Measurements from ENCODE around the gene GPR158. TPM values are rescaled to one million over a fixed set of nuclear protein-coding genes. Genes with fewer than 3 reads are reported as not detected.
A peak's percentile ranks its signal among the peaks of the same experiment; 100 is the strongest.

The GPR158 gene
- total RNA-seq, 2 experiments from 2014 or later, result not detected

- Histone ChIP-seq H3K79me2 (ENCODE audit: insufficient read depth, low read depth, low read length) (no peaks in the 10 kb centered on the region), H4K20me1 (ENCODE audit: insufficient read depth, low read length) (no peaks in the 10 kb centered on the region), H3K4me1 (ENCODE audit: insufficient read depth, low read length, poor library complexity, severe bottlenecking) (no peaks in the 10 kb centered on the region), H3K36me3 (ENCODE audit: insufficient read depth, low read length) (no peaks in the 10 kb centered on the region), H3K4me3 (ENCODE audit: low read depth, low read length, poor library complexity, severe bottlenecking) (no peak overlapping the region), H3K9me3 (ENCODE audit: low read length) (no peaks in the 10 kb centered on the region), H3K27ac (ENCODE audit: low read depth, low read length, poor library complexity, severe bottlenecking) (no peak overlapping the region), H3K9me2 (ENCODE audit: insufficient read depth, low read length) (no peaks in the 10 kb centered on the region), H2AFZ (ENCODE audit: low read length) (no peak overlapping the region), H3K4me2 (ENCODE audit: low read length) (no peak overlapping the region)
- intact Hi-C loops (cut with micrococcal nuclease; ENCODE audit: unreplicated experiment), result no loop called here
- ChIA-PET CTCF (ENCODE audit: unreplicated experiment) (no interaction called here), POLR2A (no interaction called here)
- DNase-seq (ENCODE audit: low spot score), result no peak
- BruUV-seq (replicated peaks), result no TSS peak
- TF ChIP-seq, protein P1, sequence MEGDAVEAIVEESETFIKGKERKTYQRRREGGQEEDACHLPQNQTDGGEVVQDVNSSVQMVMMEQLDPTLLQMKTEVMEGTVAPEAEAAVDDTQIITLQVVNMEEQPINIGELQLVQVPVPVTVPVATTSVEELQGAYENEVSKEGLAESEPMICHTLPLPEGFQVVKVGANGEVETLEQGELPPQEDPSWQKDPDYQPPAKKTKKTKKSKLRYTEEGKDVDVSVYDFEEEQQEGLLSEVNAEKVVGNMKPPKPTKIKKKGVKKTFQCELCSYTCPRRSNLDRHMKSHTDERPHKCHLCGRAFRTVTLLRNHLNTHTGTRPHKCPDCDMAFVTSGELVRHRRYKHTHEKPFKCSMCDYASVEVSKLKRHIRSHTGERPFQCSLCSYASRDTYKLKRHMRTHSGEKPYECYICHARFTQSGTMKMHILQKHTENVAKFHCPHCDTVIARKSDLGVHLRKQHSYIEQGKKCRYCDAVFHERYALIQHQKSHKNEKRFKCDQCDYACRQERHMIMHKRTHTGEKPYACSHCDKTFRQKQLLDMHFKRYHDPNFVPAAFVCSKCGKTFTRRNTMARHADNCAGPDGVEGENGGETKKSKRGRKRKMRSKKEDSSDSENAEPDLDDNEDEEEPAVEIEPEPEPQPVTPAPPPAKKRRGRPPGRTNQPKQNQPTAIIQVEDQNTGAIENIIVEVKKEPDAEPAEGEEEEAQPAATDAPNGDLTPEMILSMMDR (conservative IDR thresholded peaks at IDR 0.05; ENCODE audit: low read length), result no peak
- TF ChIP-seq EZH2phosphoT487 (IDR thresholded peaks at IDR 0.05; ENCODE audit: borderline replicate concordance, low read depth, low read length), result no peak
Measured at GRCh38 chr10:25522294-25522693, 347.5 kb downstream of the GPR158 start.

DNA sequence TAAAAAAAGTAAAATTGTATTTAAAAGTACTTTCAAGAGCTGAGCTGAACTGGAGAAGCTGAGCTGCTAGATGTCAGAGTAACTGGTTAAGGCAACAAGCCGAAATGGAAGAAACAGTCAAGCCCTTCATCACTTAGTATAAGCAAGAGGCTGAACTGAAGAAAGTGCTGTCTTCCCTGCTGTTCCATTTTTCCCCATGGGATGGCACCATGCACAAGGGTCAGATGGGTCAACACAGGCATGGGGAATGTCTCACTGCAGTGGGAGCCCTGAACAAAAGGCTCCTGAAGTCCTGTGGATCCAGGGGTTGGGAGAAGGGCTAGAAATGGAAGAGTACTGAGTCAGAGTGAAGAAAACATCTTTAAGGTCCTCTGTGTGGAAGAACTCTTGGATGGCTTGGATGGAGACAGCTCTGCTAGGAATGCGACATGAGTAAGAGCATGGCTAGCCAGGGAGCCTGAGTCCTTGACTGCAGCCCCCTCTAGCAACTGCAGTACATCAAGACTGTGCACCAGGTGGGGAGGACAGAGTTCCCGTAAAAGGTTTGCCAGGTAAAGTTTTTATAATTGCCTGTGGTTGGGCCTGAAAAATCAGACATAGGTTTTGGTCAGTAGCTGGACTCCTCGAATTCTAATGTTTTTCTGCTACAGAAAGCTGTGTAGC lies 348.3 kb downstream of the GPR158 start:
- intact Hi-C loops (cut with micrococcal nuclease; ENCODE audit: unreplicated experiment), result no loop called here
- H3K27ac ChIP-seq (ENCODE audit: low read depth, low read length, poor library complexity, severe bottlenecking), result no peak overlapping the region
- H3K79me2 ChIP-seq (ENCODE audit: insufficient read depth, low read depth, low read length), result no peaks in the 10 kb centered on the region
- H3K9me2 ChIP-seq (ENCODE audit: insufficient read depth, low read length), result no peaks in the 10 kb centered on the region
- ChIA-PET POLR2A (no interaction called here), CTCF (ENCODE audit: unreplicated experiment) (no interaction called here)
- no peaks in the 10 kb centered on the region for H3K9me3 ChIP-seq (ENCODE audit: low read length)
- H4K20me1 ChIP-seq (ENCODE audit: insufficient read depth, low read length), result no peaks in the 10 kb centered on the region
- no peaks in the 10 kb centered on the region for H3K4me1 ChIP-seq (ENCODE audit: insufficient read depth, low read length, poor library complexity, severe bottlenecking)
- DNase-seq (ENCODE audit: low spot score), result no peak
- no peak overlapping the region for H3K4me2 ChIP-seq (ENCODE audit: low read length)
- H3K4me3 ChIP-seq (ENCODE audit: low read depth, low read length, poor library complexity, severe bottlenecking), result no peak overlapping the region
- H3K36me3 ChIP-seq (ENCODE audit: insufficient read depth, low read length), result no peaks in the 10 kb centered on the region
- H2AFZ ChIP-seq (ENCODE audit: low read length), result no peak overlapping the region
- BruUV-seq (replicated peaks), result no TSS peak
- TF ChIP-seq, protein P1 (conservative IDR thresholded peaks at IDR 0.05; ENCODE audit: low read length), result 0 out of 2 replicates have a peak, but pooled peaks have one; percentile 25
- no peak for TF ChIP-seq EZH2phosphoT487 (IDR thresholded peaks at IDR 0.05; ENCODE audit: borderline replicate concordance, low read depth, low read length)

DNA sequence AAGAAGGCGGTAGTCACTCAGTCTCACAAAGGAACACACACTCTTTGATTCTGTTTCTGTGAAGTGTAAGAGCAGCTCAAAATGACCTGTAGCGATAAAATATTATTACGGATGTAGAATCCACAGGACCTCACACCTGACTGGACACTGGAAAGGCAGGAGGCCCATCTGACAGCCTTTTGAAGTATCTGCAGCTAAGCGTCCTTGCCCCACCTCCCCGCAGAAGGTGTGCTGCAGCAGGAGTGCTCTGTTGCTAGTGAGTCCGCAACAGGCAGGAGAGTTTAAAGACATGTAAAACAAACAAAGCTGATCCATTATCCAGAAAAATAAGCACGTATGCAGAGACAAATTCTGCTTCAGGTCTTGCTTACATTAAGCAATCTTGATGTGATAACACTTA lies 355.5 kb downstream of the GPR158 start:
- intact Hi-C loops (cut with micrococcal nuclease; ENCODE audit: unreplicated experiment), result no loop called here

More for the DNA sequence above, 355.5 kb downstream of the GPR158 start:
- H4K20me1 ChIP-seq (ENCODE audit: insufficient read depth, low read length), result no peaks in the 10 kb centered on the region
- H2AFZ ChIP-seq (ENCODE audit: low read length), result no peak overlapping the region
- H3K4me3 ChIP-seq (ENCODE audit: low read depth, low read length, poor library complexity, severe bottlenecking), result no peak overlapping the region
- DNase-seq (ENCODE audit: low spot score), result no peak
- H3K79me2 ChIP-seq (ENCODE audit: insufficient read depth, low read depth, low read length), result no peaks in the 10 kb centered on the region
- H3K27ac ChIP-seq (ENCODE audit: low read depth, low read length, poor library complexity, severe bottlenecking), result no peak overlapping the region
- TF ChIP-seq, protein P1 (conservative IDR thresholded peaks at IDR 0.05; ENCODE audit: low read length), result no peak
- no peak for TF ChIP-seq EZH2phosphoT487 (IDR thresholded peaks at IDR 0.05; ENCODE audit: borderline replicate concordance, low read depth, low read length)
- H3K4me2 ChIP-seq (ENCODE audit: low read length), result no peak overlapping the region
- ChIA-PET POLR2A (no interaction called here), CTCF (ENCODE audit: unreplicated experiment) (no interaction called here)
- no peaks in the 10 kb centered on the region for H3K9me2 ChIP-seq (ENCODE audit: insufficient read depth, low read length)
- BruUV-seq (replicated peaks), result no TSS peak
- no peaks in the 10 kb centered on the region for H3K36me3 ChIP-seq (ENCODE audit: insufficient read depth, low read length)
- no peaks in the 10 kb centered on the region for H3K9me3 ChIP-seq (ENCODE audit: low read length)
- H3K4me1 ChIP-seq (ENCODE audit: insufficient read depth, low read length, poor library complexity, severe bottlenecking), result no peaks in the 10 kb centered on the region

Measured in OCI-LY7 (cell line).